PFSK-1 (cell line): Measurements from ENCODE around the gene MBL2.

ENCODE experiments used
- REST ChIP-seq, 2 experiments: IDR thresholded peaks; 2 replicates each; pipeline versions ENCODE4 v1.6.1 to v1.8.0; 2011 to 2012; ENCODE audit warnings: low read depth in 2 of 2, low read length in 2 of 2, control low read depth in 1 of 2, inconsistent platforms in 1 of 2, mild to moderate bottlenecking in 1 of 2, moderate library complexity in 1 of 2; ENCODE audit not compliant: insufficient read depth in 1 of 2
- SIN3A ChIP-seq: IDR thresholded peaks from 2 replicates; pipeline ENCODE4 v1.6.1; 2012; ENCODE audit warnings: mild to moderate bottlenecking, low read length, moderate library complexity, borderline replicate concordance; ENCODE audit not compliant: insufficient read depth

GRCh38 chr10:52762088-52762487 lies 10.5 kb downstream of the MBL2 start:
- no peak for TF ChIP-seq REST (IDR thresholded peaks at IDR 0.05; ENCODE audit: insufficient read depth in 1 of 2, low read depth in 2 of 2, low read length in 2 of 2)
- no peak for TF ChIP-seq SIN3A
